ENCODE data around the gene LINGO4. TPM values are rescaled to one million over a fixed set of nuclear protein-coding genes. Genes with fewer than 3 reads are reported as not detected.

LINGO4 gene
- polyA plus RNA-seq, 1 donor (not counting 4 experiments of a cell fraction or from before 2014, with no cell fraction given), result not detected

- Histone ChIP-seq H3K4me1 (ENCODE audit: control insufficient read depth, extremely low read depth, insufficient read depth, low read length) (no peaks in the 10 kb centered on the region), H3K36me3 (ENCODE audit: control insufficient read depth in 2 of 2, extremely low read depth in 1 of 2, insufficient read depth in 2 of 2, low read length in 2 of 2) (peaks cover 0 to 2% of the 10 kb centered on the region in 2 experiments), H3K4me2 (ENCODE audit: control insufficient read depth, extremely low read depth, insufficient read depth, low read depth, low read length) (peak overlapping the region; percentile 97), H3K79me2 (ENCODE audit: control insufficient read depth, insufficient read depth, low read length) (no peaks in the 10 kb centered on the region), H2AFZ (ENCODE audit: control insufficient read depth, low read length) (peak overlapping the region; percentile 100), H3K4me3 (ENCODE audit: control insufficient read depth in 2 of 3, extremely low read depth in 1 of 3, insufficient read depth in 2 of 3, low read depth in 1 of 3, low read length in 3 of 3) (peak overlapping the region; percentile 67 to 99 (median 92)), H3K9ac (ENCODE audit: control insufficient read depth, extremely low read depth, insufficient read depth, low read length) (peak overlapping the region; percentile 78), H3K27me3 (ENCODE audit: control insufficient read depth, extremely low read depth, insufficient read depth, low read length) (no peaks in the 10 kb centered on the region), H4K20me1 (ENCODE audit: control insufficient read depth, extremely low read depth, insufficient read depth, low read length) (no peaks in the 10 kb centered on the region), H3K9me3 (ENCODE audit: control insufficient read depth, low read depth, low read length) (no peaks in the 10 kb centered on the region), H3K9me1 (ENCODE audit: control insufficient read depth, extremely low read depth, insufficient read depth, low read length) (no peaks in the 10 kb centered on the region), H3K27ac (ENCODE audit: control insufficient read depth, insufficient read depth, low read length) (peak overlapping the region; percentile 36)
- TF ChIP-seq EZH2 (IDR thresholded peaks at IDR 0.05; ENCODE audit: low read length), result no peak
- TF ChIP-seq CTCF (optimal IDR thresholded peaks at IDR 0.05 in 1 of 3, IDR thresholded peaks at IDR 0.05 in 1 of 3, conservative IDR thresholded peaks at IDR 0.05 in 1 of 3; ENCODE audit: extremely low read depth in 1 of 3, insufficient read depth in 2 of 3, low read length in 3 of 3), result no peak
- DNase-seq (ENCODE audit: low read depth, low spot score) (no peak), FAIRE-seq (no peak)
- dilution Hi-C loops (cut with MboI; ENCODE audit: extremely low pct_ligation_motif_present, low sequenced_read_pairs), result no loop called here
Measured at GRCh38 chr1:151790940-151791651, 14.1 kb downstream of the LINGO4 start.

- dilution Hi-C loops (cut with MboI; ENCODE audit: extremely low pct_ligation_motif_present, low sequenced_read_pairs), result no loop called here
- peak within 1 kb of the TSS; percentile 67 to 99 (median 92) for H3K4me3 ChIP-seq (ENCODE audit: control insufficient read depth in 2 of 3, extremely low read depth in 1 of 3, insufficient read depth in 2 of 3, low read depth in 1 of 3, low read length in 3 of 3)
- no peaks in the 10 kb centered on the region for H3K9me1 ChIP-seq (ENCODE audit: control insufficient read depth, extremely low read depth, insufficient read depth, low read length)
- no peaks in the 10 kb centered on the region for H4K20me1 ChIP-seq (ENCODE audit: control insufficient read depth, extremely low read depth, insufficient read depth, low read length)
- H3K4me2 ChIP-seq (ENCODE audit: control insufficient read depth, extremely low read depth, insufficient read depth, low read depth, low read length), result peak within 1 kb of the TSS; percentile 97
- H3K27me3 ChIP-seq (ENCODE audit: control insufficient read depth, extremely low read depth, insufficient read depth, low read length), result no peaks in the 10 kb centered on the region
- DNase-seq (ENCODE audit: low read depth, low spot score) (peak; percentile 91), FAIRE-seq (peak; percentile 96)
- TF ChIP-seq EZH2 (IDR thresholded peaks at IDR 0.05; ENCODE audit: low read length), result no peak
- TF ChIP-seq CTCF (optimal IDR thresholded peaks at IDR 0.05 in 1 of 3, IDR thresholded peaks at IDR 0.05 in 1 of 3, conservative IDR thresholded peaks at IDR 0.05 in 1 of 3; ENCODE audit: extremely low read depth in 1 of 3, insufficient read depth in 2 of 3, low read length in 3 of 3), result peak; percentile 19 to 55 (median 35)
- H3K9ac ChIP-seq (ENCODE audit: control insufficient read depth, extremely low read depth, insufficient read depth, low read length), result peak within 1 kb of the TSS; percentile 78
- peaks cover 0 to 2% of the 10 kb centered on the region in 2 experiments for H3K36me3 ChIP-seq (ENCODE audit: control insufficient read depth in 2 of 2, extremely low read depth in 1 of 2, insufficient read depth in 2 of 2, low read length in 2 of 2)
- H3K4me1 ChIP-seq (ENCODE audit: control insufficient read depth, extremely low read depth, insufficient read depth, low read length), result no peaks in the 10 kb centered on the region
- H3K9me3 ChIP-seq (ENCODE audit: control insufficient read depth, low read depth, low read length), result no peaks in the 10 kb centered on the region
- H3K27ac ChIP-seq (ENCODE audit: control insufficient read depth, insufficient read depth, low read length), result peak within 1 kb of the TSS; percentile 36
- peak within 1 kb of the TSS; percentile 100 for H2AFZ ChIP-seq (ENCODE audit: control insufficient read depth, low read length)
- H3K79me2 ChIP-seq (ENCODE audit: control insufficient read depth, insufficient read depth, low read length), result no peaks in the 10 kb centered on the region
Measured at GRCh38 chr1:151790071-151790939, 14.9 kb downstream of the LINGO4 start, which contains the start of gene TDRKH. TSS of gene TDRKH (minus strand) at chr1:151790500. CDS start at chr1:151783022, 7,478 bp downstream.

All from keratinocyte (primary cell).